Measurements from ENCODE around the gene S100A10.

- TF ChIP-seq LEF1 (IDR thresholded peaks at IDR 0.05; ENCODE audit: borderline replicate concordance) (no peak), BHLHE40 (IDR thresholded peaks at IDR 0.05; ENCODE audit: borderline replicate concordance) (no peak), SP1 (IDR thresholded peaks at IDR 0.05) (no peak), TARDBP (IDR thresholded peaks at IDR 0.05) (no peak)
These were observed 4.3 kb downstream of the S100A10 start for GRCh38 chr1:151989211-151989862.
